GM12878 (cell line): ENCODE measurements around the gene MRRF. TPM values are rescaled to one million over a fixed set of nuclear protein-coding genes. Genes with fewer than 3 reads are reported as not detected.

ENCODE experiments used
- BCLAF1 ChIP-seq: fragments of 450-650 bp; IDR thresholded peaks from 2 replicates; pipeline ENCODE4 v1.6.1; 2017; ENCODE audit warnings: antibody characterized with exemption, mild to moderate bottlenecking, moderate library complexity
- CHD4 ChIP-seq: fragments of 200-600 bp; sonication (generic); IDR thresholded peaks from 2 replicates; pipeline ENCODE4 v1.6.1; 2016; ENCODE audit warnings: mild to moderate bottlenecking
- MTA3 ChIP-seq: IDR thresholded peaks from 2 replicates; pipeline ENCODE4 v1.6.1; 2012; ENCODE audit warnings: low read length, inconsistent platforms, borderline replicate concordance
- MYC ChIP-seq: IDR thresholded peaks from 2 replicates; pipeline ENCODE4 v1.6.1; 2011; ENCODE audit warnings: mild to moderate bottlenecking, low read length, moderate library complexity, inconsistent platforms; ENCODE audit not compliant: insufficient read depth, insufficient replicate concordance, insufficient read length, severe bottlenecking
- SMARCA5 ChIP-seq: fragments of 450-650 bp; IDR thresholded peaks from 2 replicates; pipeline ENCODE4 v1.6.1; 2017; ENCODE audit warnings: mild to moderate bottlenecking
- WRNIP1 ChIP-seq: IDR thresholded peaks from 2 replicates; pipeline ENCODE4 v1.6.1; 2011; ENCODE audit warnings: low read depth, low read length, improper control_type of control experiment, borderline replicate concordance
- ZBTB33 ChIP-seq: fragments of 450-650 bp; IDR thresholded peaks from 2 replicates; pipeline ENCODE4 v1.6.1; 2017; ENCODE audit warnings: mild to moderate bottlenecking
- polyA plus RNA-seq, 11 experiments: library from polyadenylated mRNA; depleted of rRNA in 4 of 11; unstranded in 6 of 11; stranded (reverse) in 5 of 11; fragments of >200 nt; fragmentation: Nextera tagmentation in 4 of 11; fragmentation: Illumina TruSeq in 1 of 11; extraction: Ambion mirVana in 4 of 11; extraction: Trizol in 1 of 11; gene quantifications; 1 replicate in 1 of 11; 2 replicates in 10 of 11; pipeline versions ENCODE4 v1.2.1 to v1.2.3, GENCODE V29; 2011 to 2016; ENCODE audit warnings: inconsistent platforms in 2 of 11, missing spikeins in 2 of 11, low read depth in 1 of 11
- total RNA-seq, 4 experiments: library from RNA; depleted of rRNA in 3 of 4; stranded (reverse); fragments of >200 nt in 3 of 4; fragmentation: Illumina TruSeq in 1 of 4; extraction: Trizol in 1 of 4; gene quantifications; 2 replicates each; pipeline versions ENCODE4 v1.2.1 to v1.2.3, GENCODE V29; 2013 to 2021
- TF ChIP-seq, protein P1 (sequence below): IDR thresholded peaks from 2 replicates; pipeline ENCODE4 v1.6.1; 2011; ENCODE audit warnings: low read depth, mild to moderate bottlenecking, low read length, moderate library complexity, borderline replicate concordance; ENCODE audit errors: extremely low read depth

Gene MRRF
- total and polyA plus RNA-seq, 10 of the 15 experiments (the other 5 are each of a cell fraction or from before 2014, with no cell fraction given): 64.8 to 112 (median 76.4) TPM

DNA sequence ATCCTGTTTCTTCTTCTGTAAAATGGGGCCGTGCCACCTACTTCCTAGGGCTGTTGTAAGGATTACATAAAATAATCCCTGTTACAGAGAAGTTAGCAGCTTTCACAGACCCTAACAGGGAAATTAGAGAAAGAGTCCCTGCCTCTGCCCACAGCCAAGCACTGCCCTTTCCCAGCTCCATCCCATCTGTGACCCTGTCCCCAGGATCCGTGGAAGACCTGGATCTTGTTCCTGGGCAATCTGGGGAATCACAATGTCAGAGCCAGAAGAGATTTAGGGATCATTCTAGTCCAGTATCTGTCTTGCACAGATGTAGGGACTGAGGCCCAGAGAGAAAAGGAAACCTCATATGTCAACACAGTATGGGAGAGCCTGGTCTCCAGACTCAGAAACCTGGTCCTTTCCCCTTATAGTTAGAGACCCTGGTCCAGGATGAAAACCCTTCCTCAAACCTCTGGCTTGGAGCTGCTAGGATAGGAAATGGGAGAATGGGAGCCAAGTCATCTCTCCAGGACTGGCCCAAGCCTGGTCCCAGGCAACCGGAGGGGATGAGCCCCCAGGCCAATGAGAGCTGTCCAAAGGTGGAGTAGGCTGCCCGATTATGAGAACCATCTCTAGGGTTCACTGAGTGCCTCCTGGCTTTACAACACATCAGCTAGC lies 48.4 kb upstream of the MRRF start (continued):
- TF ChIP-seq BCLAF1: no peak
- no peak for TF ChIP-seq MTA3
- no peak for TF ChIP-seq MYC
- TF ChIP-seq SMARCA5: no peak
- no peak for TF ChIP-seq ZBTB33
- no peak for TF ChIP-seq CHD4
- TF ChIP-seq, protein P1, sequence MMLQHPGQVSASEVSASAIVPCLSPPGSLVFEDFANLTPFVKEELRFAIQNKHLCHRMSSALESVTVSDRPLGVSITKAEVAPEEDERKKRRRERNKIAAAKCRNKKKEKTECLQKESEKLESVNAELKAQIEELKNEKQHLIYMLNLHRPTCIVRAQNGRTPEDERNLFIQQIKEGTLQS: no peak
- no peak for TF ChIP-seq WRNIP1
